ENCODE measurements around the gene TRPM1.

The TRPM1 gene

GRCh38 chr15:31133890-31134289 lies 32.4 kb upstream of the TRPM1 start:
- no peak for TF ChIP-seq CTCF (IDR thresholded peaks at IDR 0.05; ENCODE audit: control extremely low read depth, extremely low read depth, low read depth, missing control alignments)
- POLR2A ChIA-PET = no interaction called here
- DNase-seq (ENCODE audit: extremely low spot score) = no peak
- CTCF ChIA-PET = no interaction called here

- DNase-seq (ENCODE audit: extremely low spot score) = no peak
- ChIA-PET POLR2A (no interaction called here), CTCF (interaction anchor here (1.0 to 1.3 kb wide), 4 partner anchors 26 to 357 kb away, joined by 3 read pairs; no protein-coding TSS in a partner anchor)
- no peak for TF ChIP-seq CTCF (IDR thresholded peaks at IDR 0.05; ENCODE audit: control extremely low read depth, extremely low read depth, low read depth, missing control alignments)
Measured at GRCh38 chr15:31131853-31132375, 30.4 kb upstream of the TRPM1 start.

GRCh38 chr15:31130576-31131237 lies 29.2 kb upstream of the TRPM1 start:
- no peak for DNase-seq (ENCODE audit: extremely low spot score)
- ChIA-PET POLR2A (no interaction called here), CTCF (interaction anchor here (1.1 to 4.6 kb wide), 10 partner anchors 9 to 358 kb away, joined by 3 to 41 read pairs (median 10); partner anchors contain the start of gene TRPM1)
- TF ChIP-seq CTCF (IDR thresholded peaks at IDR 0.05; ENCODE audit: control extremely low read depth, extremely low read depth, low read depth, missing control alignments) = no peak

- no peak for TF ChIP-seq CTCF (IDR thresholded peaks at IDR 0.05; ENCODE audit: control extremely low read depth, extremely low read depth, low read depth, missing control alignments)
- DNase-seq (ENCODE audit: extremely low spot score) = no peak
- CTCF ChIA-PET = interaction anchor here (0.7 to 4.6 kb wide), 59 partner anchors 9 to 470 kb away, joined by 3 to 41 read pairs (median 4); partner anchors contain the start of gene TRPM1
- POLR2A ChIA-PET = no interaction called here
Measured at GRCh38 chr15:31129769-31130303, 28.3 kb upstream of the TRPM1 start.

GRCh38 chr15:31128919-31129768 lies 27.6 kb upstream of the TRPM1 start:
- DNase-seq (ENCODE audit: extremely low spot score) = peak; percentile 81
- POLR2A ChIA-PET = no interaction called here
- CTCF ChIA-PET = interaction anchor here (0.6 to 4.6 kb wide), 73 partner anchors 8 to 479 kb away, joined by 3 to 41 read pairs (median 4); partner anchors contain the start of gene TRPM1

More at GRCh38 chr15:31128919-31129768, 27.6 kb upstream of the TRPM1 start:
- peak; percentile 88 for TF ChIP-seq CTCF (IDR thresholded peaks at IDR 0.05; ENCODE audit: control extremely low read depth, extremely low read depth, low read depth, missing control alignments)
